Activated T-cell treated with anti-CD3 and anti-CD28 coated beads, Interleukin-2, amount 50 U/mL, for 48 hours (primary cell): ENCODE measurements around the gene QSOX1.
A peak's percentile ranks its signal among the peaks of the same experiment; 100 is the strongest.

Experiments used
- DNase-seq, 2 experiments: peaks; one replicate each; pipeline ENCODE4 v3.0.0-alpha.2; 2020

QSOX1 gene

GRCh38 chr1:180217006-180217405 is 62.3 kb downstream of the QSOX1 start:
- DNase-seq, result no peak

- DNase-seq, result no peak
These were observed 64.4 kb downstream of the QSOX1 start for GRCh38 chr1:180218806-180219765.

- DNase-seq, result no peak
These were observed 65.1 kb downstream of the QSOX1 start for GRCh38 chr1:180219776-180220175.

GRCh38 chr1:180221462-180221861 is 66.8 kb downstream of the QSOX1 start:
- DNase-seq, result no peak

GRCh38 chr1:180224902-180225301 is 70.2 kb downstream of the QSOX1 start:
- no peak for DNase-seq

GRCh38 chr1:180225403-180225802 is 70.7 kb downstream of the QSOX1 start:
- no peak for DNase-seq

- DNase-seq, result no peak
These were observed 73.4 kb downstream of the QSOX1 start for GRCh38 chr1:180227861-180228647.

- DNase-seq, result peak; percentile 40 to 52
These were observed 74.2 kb downstream of the QSOX1 start for GRCh38 chr1:180228648-180229482.

- peak; percentile 57 to 59 for DNase-seq
These were observed 75.1 kb downstream of the QSOX1 start, which contains the start of gene LHX4 for GRCh38 chr1:180229483-180230415. LHX4 (plus strand) TSS chr1:180230264; CDS start chr1:180230530, 266 bp downstream.

GRCh38 chr1:180230416-180230790 is 75.7 kb downstream of the QSOX1 start:
- peak; percentile 50 to 55 for DNase-seq

GRCh38 chr1:180230791-180231505 is 76.3 kb downstream of the QSOX1 start:
- peak; percentile 40 to 49 for DNase-seq

- DNase-seq, result peak; percentile 52 to 58
These were observed 76.8 kb downstream of the QSOX1 start for GRCh38 chr1:180231506-180231921.

- peak; percentile 45 to 47 for DNase-seq
These were observed 77.3 kb downstream of the QSOX1 start for GRCh38 chr1:180231936-180232335.

GRCh38 chr1:180232521-180233043 is 77.9 kb downstream of the QSOX1 start:
- peak; percentile 30 to 36 for DNase-seq

- peak; percentile 26 to 29 for DNase-seq
These were observed 78.7 kb downstream of the QSOX1 start for GRCh38 chr1:180233191-180234011.

- DNase-seq, result peak; percentile 49 to 51
These were observed 79.9 kb downstream of the QSOX1 start for GRCh38 chr1:180234369-180235076.

GRCh38 chr1:180235077-180235501 is 80.4 kb downstream of the QSOX1 start:
- DNase-seq, result peak; percentile 44 to 46

- peak in 1 of 2 experiments; percentile 32 for DNase-seq
These were observed 81.0 kb downstream of the QSOX1 start for GRCh38 chr1:180235502-180236239.
